COLO829 (cell line): ENCODE results near the gene PDGFRB.

Experiments
- DNase-seq: peaks from one replicate; pipeline ENCODE4 v3.0.0; 2012; ENCODE audit warnings: low spot score

PDGFRB gene

GRCh38 chr5:150065886-150066285 is 89.8 kb downstream of the PDGFRB start:
- no peak for DNase-seq

- DNase-seq = no peak
Measured at GRCh38 chr5:150065346-150065745, 90.3 kb downstream of the PDGFRB start.

- DNase-seq = no peak
Measured at GRCh38 chr5:150064681-150065220, 90.9 kb downstream of the PDGFRB start.
